ENCODE data around the gene SCG5. TPM values are rescaled to one million over a fixed set of nuclear protein-coding genes. Genes with fewer than 3 reads are reported as not detected.

The SCG5 gene
- total RNA-seq, 4 donors from 2014 or later = 0.87 to 6.3 (median 4.5) TPM

GRCh38 chr15:32685576-32685975 lies 44.1 kb downstream of the SCG5 start:
- no peaks in the 10 kb centered on the region for H3K9me3 ChIP-seq
- no peaks in the 10 kb centered on the region for H3K27me3 ChIP-seq
- ATAC-seq = peak; percentile 57
- H3K27ac ChIP-seq = no peak overlapping the region
- TF ChIP-seq EP300 (IDR thresholded peaks at IDR 0.05) (no peak), POLR2AphosphoS5 (IDR thresholded peaks at IDR 0.05) (no peak), POLR2A (IDR thresholded peaks at IDR 0.05) (no peak), CTCF (IDR thresholded peaks at IDR 0.05) (no peak)
- H3K36me3 ChIP-seq = no peaks in the 10 kb centered on the region
- no peak overlapping the region for H3K4me3 ChIP-seq
- peaks cover 0 to 16% (median 6%) of the 10 kb centered on the region in 3 donors for H3K4me1 ChIP-seq
- 65 to 100% methylated on average over 1 of the region's 1 CpG for WGBS, 2 donors (ENCODE audit: low coverage in 1 of 2)

- no peaks in the 10 kb centered on the region for H3K9me3 ChIP-seq
- H3K27me3 ChIP-seq = no peaks in the 10 kb centered on the region
- no peak overlapping the region for H3K27ac ChIP-seq
- no peak for TF ChIP-seq POLR2A (IDR thresholded peaks at IDR 0.05)
- TF ChIP-seq CTCF (IDR thresholded peaks at IDR 0.05) = no peak
- no peak for TF ChIP-seq POLR2AphosphoS5 (IDR thresholded peaks at IDR 0.05)
- no peak for TF ChIP-seq EP300 (IDR thresholded peaks at IDR 0.05)
- 76 to 97% methylated on average over 5 of the region's 5 CpGs for WGBS, 2 donors (ENCODE audit: low coverage in 1 of 2)
- no peak overlapping the region for H3K4me3 ChIP-seq
- H3K36me3 ChIP-seq = no peaks in the 10 kb centered on the region
- peaks cover 0 to 6% (median 2%) of the 10 kb centered on the region in 3 donors for H3K4me1 ChIP-seq
- ATAC-seq = no peak
These were observed 46.0 kb downstream of the SCG5 start for GRCh38 chr15:32687556-32687955.

GRCh38 chr15:32688151-32688639 lies 46.7 kb downstream of the SCG5 start:
- H3K27me3 ChIP-seq = no peaks in the 10 kb centered on the region
- no peaks in the 10 kb centered on the region for H3K36me3 ChIP-seq
- no peak for TF ChIP-seq CTCF (IDR thresholded peaks at IDR 0.05)
- no peak for TF ChIP-seq POLR2AphosphoS5 (IDR thresholded peaks at IDR 0.05)
- TF ChIP-seq POLR2A (IDR thresholded peaks at IDR 0.05) = no peak
- no peak for ATAC-seq
- WGBS, 2 donors (ENCODE audit: low coverage in 1 of 2) = 69 to 80% methylated on average over 1 to 2 of the region's 2 CpGs
- H3K9me3 ChIP-seq = no peaks in the 10 kb centered on the region
- peaks cover 0 to under 1% (median 0%) of the 10 kb centered on the region in 3 donors for H3K4me1 ChIP-seq
- no peak overlapping the region for H3K27ac ChIP-seq
- no peak overlapping the region for H3K4me3 ChIP-seq

GRCh38 chr15:32690941-32691688 lies 49.6 kb downstream of the SCG5 start:
- Histone ChIP-seq H3K36me3 (no peaks in the 10 kb centered on the region), H3K27me3 (no peaks in the 10 kb centered on the region), H3K9me3 (no peaks in the 10 kb centered on the region), H3K27ac (no peak overlapping the region), H3K4me3 (no peak overlapping the region), H3K4me1 (no peaks in the 10 kb centered on the region)
- ATAC-seq = no peak
- WGBS, 2 donors (ENCODE audit: low coverage in 1 of 2) = 69 to 74% methylated on average over 8 of the region's 8 CpGs
- TF ChIP-seq POLR2A (IDR thresholded peaks at IDR 0.05) (no peak), EP300 (IDR thresholded peaks at IDR 0.05) (no peak), CTCF (IDR thresholded peaks at IDR 0.05) (no peak), POLR2AphosphoS5 (IDR thresholded peaks at IDR 0.05) (no peak)

- TF ChIP-seq CTCF (IDR thresholded peaks at IDR 0.05) (no peak), POLR2A (IDR thresholded peaks at IDR 0.05) (no peak), EP300 (IDR thresholded peaks at IDR 0.05) (no peak), POLR2AphosphoS5 (IDR thresholded peaks at IDR 0.05) (no peak)
- no peak overlapping the region for H3K27ac ChIP-seq
These were observed 50.2 kb downstream of the SCG5 start for GRCh38 chr15:32691689-32692038.

More at GRCh38 chr15:32691689-32692038, 50.2 kb downstream of the SCG5 start:
- no peaks in the 10 kb centered on the region for H3K27me3 ChIP-seq
- no peaks in the 10 kb centered on the region for H3K4me1 ChIP-seq
- ATAC-seq = no peak
- H3K36me3 ChIP-seq = no peaks in the 10 kb centered on the region
- WGBS, 2 donors (ENCODE audit: low coverage in 1 of 2) = 92 to 100% methylated on average over 7 to 9 of the region's 10 CpGs
- H3K4me3 ChIP-seq = no peak overlapping the region
- H3K9me3 ChIP-seq = no peaks in the 10 kb centered on the region

Data from gastroesophageal sphincter (tissue), 4 donors.